Brain pericyte (primary cell): ENCODE results near the gene UBXN11.
"Not testable (repeated sequence)": the region's sequence is repeated elsewhere in the genome, so short reads cannot be mapped to it uniquely, and the experiment has no call there.

Experiments
- DNase-seq: peaks from one replicate; pipeline ENCODE4 v3.0.0-alpha.2; 2012; ENCODE audit warnings: low read depth, low spot score

The UBXN11 gene

GRCh38 chr1:26336477-26337205 lies 30.2 kb upstream of the UBXN11 start:
- DNase-seq, result no peak

- no peak for DNase-seq
Measured at GRCh38 chr1:26335774-26336476, 29.5 kb upstream of the UBXN11 start.

GRCh38 chr1:26333312-26333711 lies 26.9 kb upstream of the UBXN11 start:
- DNase-seq, result not testable (repeated sequence)

GRCh38 chr1:26330276-26330675 lies 23.8 kb upstream of the UBXN11 start:
- DNase-seq, result no peak

GRCh38 chr1:26329380-26329779 lies 22.9 kb upstream of the UBXN11 start:
- DNase-seq, result not testable (repeated sequence)

- no peak for DNase-seq
Measured at GRCh38 chr1:26328597-26328996, 22.2 kb upstream of the UBXN11 start.

GRCh38 chr1:26327956-26328362 lies 21.5 kb upstream of the UBXN11 start:
- DNase-seq, result no peak

GRCh38 chr1:26324550-26324949 lies 18.1 kb upstream of the UBXN11 start:
- no peak for DNase-seq

GRCh38 chr1:26323382-26323781 lies 16.9 kb upstream of the UBXN11 start:
- DNase-seq, result no peak

- no peak for DNase-seq
Measured at GRCh38 chr1:26322042-26322331, 15.6 kb upstream of the UBXN11 start.

GRCh38 chr1:26321315-26322041 lies 15.0 kb upstream of the UBXN11 start:
- DNase-seq, result peak; percentile 53

- no peak for DNase-seq
Measured at GRCh38 chr1:26320896-26321295, 14.5 kb upstream of the UBXN11 start.

GRCh38 chr1:26318338-26319064 lies 12.1 kb upstream of the UBXN11 start:
- DNase-seq, result no peak

- DNase-seq, result no peak
Measured at GRCh38 chr1:26317612-26318337, 11.3 kb upstream of the UBXN11 start, which contains the start of gene CD52. TSS of gene CD52 (plus strand) at chr1:26317958. CDS start at chr1:26318018, 60 bp downstream.

GRCh38 chr1:26317146-26317545 lies 10.7 kb upstream of the UBXN11 start:
- DNase-seq, result no peak

GRCh38 chr1:26315874-26316850 lies 9.7 kb upstream of the UBXN11 start:
- DNase-seq, result no peak

- DNase-seq, result no peak
Measured at GRCh38 chr1:26314501-26314900, 8.1 kb upstream of the UBXN11 start.

- not testable (repeated sequence) for DNase-seq
Measured at GRCh38 chr1:26307966-26308899, 1.8 kb upstream of the UBXN11 start.

GRCh38 chr1:26307363-26307781 lies 936 bp upstream of the UBXN11 start:
- no peak for DNase-seq
